ENCODE results near the gene LUZP4.
"Not testable (repeated sequence)": the region's sequence is repeated elsewhere in the genome, so short reads cannot be mapped to it uniquely, and the experiment has no call there.

The LUZP4 gene

GRCh38 chrX:115289465-115289864 lies at the start of gene LUZP4:
LUZP4 (plus strand) TSS chrX:115289715; CDS start chrX:115289760, 45 bp downstream.
- no peak for DNase-seq

- no peak for DNase-seq
Measured at GRCh38 chrX:115251458-115252233, 37.9 kb upstream of the LUZP4 start.

GRCh38 chrX:115255003-115255402 lies 34.5 kb upstream of the LUZP4 start:
- no peak for DNase-seq

GRCh38 chrX:115257711-115258110 lies 31.8 kb upstream of the LUZP4 start:
- DNase-seq: no peak

GRCh38 chrX:115259238-115259875 lies 30.2 kb upstream of the LUZP4 start:
- no peak for DNase-seq

- no peak for DNase-seq
Measured at GRCh38 chrX:115260330-115260729, 29.2 kb upstream of the LUZP4 start.

GRCh38 chrX:115261148-115261547 lies 28.4 kb upstream of the LUZP4 start:
- DNase-seq: no peak

GRCh38 chrX:115264009-115264408 lies 25.5 kb upstream of the LUZP4 start:
- no peak for DNase-seq

- no peak for DNase-seq
Measured at GRCh38 chrX:115266300-115266699, 23.2 kb upstream of the LUZP4 start.

GRCh38 chrX:115268421-115268820 lies 21.1 kb upstream of the LUZP4 start:
- DNase-seq: no peak

- DNase-seq: no peak
Measured at GRCh38 chrX:115269051-115269683, 20.3 kb upstream of the LUZP4 start.

GRCh38 chrX:115284877-115285276 lies 4.6 kb upstream of the LUZP4 start:
- DNase-seq: no peak

GRCh38 chrX:115297189-115297588 lies 7.7 kb downstream of the LUZP4 start:
- DNase-seq: no peak

- DNase-seq: no peak
Measured at GRCh38 chrX:115311139-115311538, 21.6 kb downstream of the LUZP4 start.

- no peak for DNase-seq
Measured at GRCh38 chrX:115311601-115312001, 22.1 kb downstream of the LUZP4 start.

- no peak for DNase-seq
Measured at GRCh38 chrX:115318139-115318538, 28.6 kb downstream of the LUZP4 start.

GRCh38 chrX:115322375-115322774 lies 32.9 kb downstream of the LUZP4 start:
- no peak for DNase-seq

GRCh38 chrX:115324194-115324593 lies 34.7 kb downstream of the LUZP4 start:
- no peak for DNase-seq

GRCh38 chrX:115329282-115329681 lies 39.8 kb downstream of the LUZP4 start:
- DNase-seq: not testable (repeated sequence)

GRCh38 chrX:115330498-115331168 lies 41.1 kb downstream of the LUZP4 start:
- DNase-seq: no peak

- no peak for DNase-seq
Measured at GRCh38 chrX:115332832-115333231, 43.3 kb downstream of the LUZP4 start.

GRCh38 chrX:115333446-115333845 lies 43.9 kb downstream of the LUZP4 start:
- DNase-seq: no peak

GRCh38 chrX:115337491-115338144 lies 48.1 kb downstream of the LUZP4 start:
- no peak for DNase-seq
